Type B pancreatic cell (in vitro differentiated cells): ENCODE data around the gene NPLOC4. TPM values are rescaled to one million over a fixed set of nuclear protein-coding genes. Genes with fewer than 3 reads are reported as not detected.

Experiments
- DNase-seq: peaks from one replicate; pipeline ENCODE4 v3.0.0; 2021; ENCODE audit warnings: mixed read lengths; ENCODE audit not compliant: unreplicated experiment; ENCODE audit errors: extremely low spot score
- H3K27ac Mint-ChIP-seq: 2 replicates; pipeline ENCODE4 v1.8.0; 2021; ENCODE audit warnings: mild to moderate bottlenecking, mixed read lengths
- H3K27me3 Mint-ChIP-seq: 2 replicates; pipeline ENCODE4 v1.8.0; 2021; ENCODE audit warnings: mixed read lengths
- H3K36me3 Mint-ChIP-seq: 2 replicates; pipeline ENCODE4 v1.8.0; 2021; ENCODE audit warnings: mixed read lengths
- H3K4me1 Mint-ChIP-seq: one replicate; pipeline ENCODE4 v1.8.0; 2021; ENCODE audit warnings: mixed read lengths; ENCODE audit not compliant: unreplicated experiment
- H3K4me3 Mint-ChIP-seq: 2 replicates; pipeline ENCODE4 v1.8.0; 2021; ENCODE audit warnings: mild to moderate bottlenecking, mixed read lengths
- H3K9me3 Mint-ChIP-seq: 2 replicates; pipeline ENCODE4 v1.8.0; 2021; ENCODE audit warnings: mixed read lengths
- total RNA-seq: library from RNA; stranded (reverse); gene quantifications from 2 replicates; pipeline ENCODE4 v1.2.1, GENCODE V29; 2021; ENCODE audit warnings: low replicate concordance
- TF ChIP-seq, protein P1 (sequence below): fragments of 200-600 bp; sonication (generic); conservative IDR thresholded peaks from 2 replicates; pipeline ENCODE4 v1.5.0; 2021; ENCODE audit warnings: antibody characterized with exemption, mild to moderate bottlenecking

NPLOC4 gene
- total RNA-seq, 1 donor from 2014 or later: 82.4 TPM

DNA sequence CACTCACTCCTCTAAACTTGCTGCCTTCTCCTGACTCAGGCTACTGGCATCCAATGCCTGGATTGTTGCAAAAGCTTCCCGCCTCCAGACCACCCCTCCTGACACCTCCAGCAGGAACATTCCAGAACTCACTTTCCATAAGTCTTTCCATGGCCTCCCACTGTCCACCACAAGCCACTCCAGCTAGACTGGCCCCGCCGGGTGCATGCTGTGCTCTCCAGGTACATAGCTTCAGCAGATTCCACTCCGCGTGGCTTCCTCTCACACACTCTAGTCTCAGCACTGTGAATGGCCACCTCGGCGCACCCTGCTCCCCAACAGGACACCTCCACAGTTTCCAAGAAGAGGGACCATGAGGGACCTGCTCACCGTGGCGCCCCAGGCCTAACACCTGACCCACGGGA lies 58.9 kb downstream of the NPLOC4 start:
- no peak for DNase-seq
- Mint-ChIP-seq H3K27ac (no peak overlapping the region), H3K9me3 (no peaks in the 10 kb centered on the region), H3K4me3 (no peak overlapping the region), H3K4me1 (peaks cover 31% of the 10 kb centered on the region), H3K27me3 (no peaks in the 10 kb centered on the region), H3K36me3 (peaks cover 30% of the 10 kb centered on the region)
- TF ChIP-seq, protein P1, sequence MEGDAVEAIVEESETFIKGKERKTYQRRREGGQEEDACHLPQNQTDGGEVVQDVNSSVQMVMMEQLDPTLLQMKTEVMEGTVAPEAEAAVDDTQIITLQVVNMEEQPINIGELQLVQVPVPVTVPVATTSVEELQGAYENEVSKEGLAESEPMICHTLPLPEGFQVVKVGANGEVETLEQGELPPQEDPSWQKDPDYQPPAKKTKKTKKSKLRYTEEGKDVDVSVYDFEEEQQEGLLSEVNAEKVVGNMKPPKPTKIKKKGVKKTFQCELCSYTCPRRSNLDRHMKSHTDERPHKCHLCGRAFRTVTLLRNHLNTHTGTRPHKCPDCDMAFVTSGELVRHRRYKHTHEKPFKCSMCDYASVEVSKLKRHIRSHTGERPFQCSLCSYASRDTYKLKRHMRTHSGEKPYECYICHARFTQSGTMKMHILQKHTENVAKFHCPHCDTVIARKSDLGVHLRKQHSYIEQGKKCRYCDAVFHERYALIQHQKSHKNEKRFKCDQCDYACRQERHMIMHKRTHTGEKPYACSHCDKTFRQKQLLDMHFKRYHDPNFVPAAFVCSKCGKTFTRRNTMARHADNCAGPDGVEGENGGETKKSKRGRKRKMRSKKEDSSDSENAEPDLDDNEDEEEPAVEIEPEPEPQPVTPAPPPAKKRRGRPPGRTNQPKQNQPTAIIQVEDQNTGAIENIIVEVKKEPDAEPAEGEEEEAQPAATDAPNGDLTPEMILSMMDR: no peak

- Mint-ChIP-seq H3K4me1 (peaks cover 31% of the 10 kb centered on the region), H3K9me3 (no peaks in the 10 kb centered on the region), H3K27ac (no peak overlapping the region), H3K36me3 (peaks cover 33% of the 10 kb centered on the region), H3K27me3 (no peaks in the 10 kb centered on the region), H3K4me3 (no peak overlapping the region)
- no peak for DNase-seq
- TF ChIP-seq, protein P1: no peak
Observed at GRCh38 chr17:81577278-81578000, 59.5 kb downstream of the NPLOC4 start.

DNA sequence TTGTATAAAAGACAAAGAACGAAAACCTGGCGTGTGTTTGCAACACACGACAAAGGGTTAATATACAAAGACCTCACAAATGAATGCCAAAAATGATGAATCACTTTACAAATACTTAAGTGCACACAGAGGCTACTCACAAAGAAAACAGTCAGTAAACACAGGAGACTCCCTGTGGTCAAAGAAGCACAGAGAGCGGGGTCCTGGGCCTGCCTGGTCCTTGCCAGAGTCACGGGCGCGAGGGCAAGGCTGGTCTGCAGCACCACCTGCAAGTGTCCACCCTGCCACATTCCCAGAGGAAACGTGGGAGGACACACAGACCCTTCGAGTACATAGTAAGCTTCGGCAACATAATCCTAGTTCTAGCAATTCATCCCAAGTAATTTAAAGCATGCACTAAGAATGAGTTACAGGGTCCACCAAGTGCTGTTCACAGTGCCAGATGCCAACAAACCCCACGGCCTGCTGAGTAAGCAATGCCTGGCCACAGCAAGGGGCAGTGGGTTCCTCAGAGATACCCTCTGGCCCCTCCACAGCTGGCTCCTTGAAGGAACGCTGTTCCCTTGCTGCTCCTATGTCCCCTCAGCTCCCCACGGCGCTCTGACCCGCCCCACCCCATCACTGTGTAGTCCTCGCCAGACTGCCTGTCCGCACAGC lies 60.2 kb downstream of the NPLOC4 start:
- H3K27me3 Mint-ChIP-seq: no peaks in the 10 kb centered on the region
- H3K4me3 Mint-ChIP-seq: no peak overlapping the region
- peaks cover 33% of the 10 kb centered on the region for H3K36me3 Mint-ChIP-seq
- peaks cover 31% of the 10 kb centered on the region for H3K4me1 Mint-ChIP-seq
- peak overlapping the region; percentile 48 for H3K27ac Mint-ChIP-seq
- no peak for DNase-seq
- no peaks in the 10 kb centered on the region for H3K9me3 Mint-ChIP-seq
- TF ChIP-seq, protein P1: no peak

DNA sequence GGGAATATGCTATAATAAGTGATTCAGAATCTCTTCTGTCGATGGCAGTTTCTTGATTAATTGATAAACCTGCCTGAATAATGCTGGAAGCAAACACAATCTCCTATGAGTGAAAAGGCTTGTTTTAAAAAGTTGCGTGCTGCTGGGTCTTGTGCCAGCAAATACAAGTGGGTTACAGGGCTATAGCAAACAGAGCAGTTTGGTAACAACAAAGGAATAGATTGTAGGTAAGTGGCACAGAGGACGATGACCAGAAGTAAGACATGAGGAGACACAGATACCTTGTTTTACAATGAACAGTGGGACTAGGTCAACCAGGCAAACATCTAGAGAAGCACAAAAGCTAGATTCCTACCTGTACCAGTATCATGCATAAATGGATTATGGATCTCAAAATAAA lies 61.1 kb downstream of the NPLOC4 start:
- H3K36me3 Mint-ChIP-seq: peaks cover 33% of the 10 kb centered on the region
- no peak for DNase-seq
- H3K27ac Mint-ChIP-seq: peak overlapping the region; percentile 48
- no peaks in the 10 kb centered on the region for H3K27me3 Mint-ChIP-seq
- H3K4me3 Mint-ChIP-seq: no peak overlapping the region
- no peaks in the 10 kb centered on the region for H3K9me3 Mint-ChIP-seq
- peaks cover 31% of the 10 kb centered on the region for H3K4me1 Mint-ChIP-seq
- TF ChIP-seq, protein P1: no peak

- H3K36me3 Mint-ChIP-seq: peaks cover 29% of the 10 kb centered on the region
- H3K27me3 Mint-ChIP-seq: no peaks in the 10 kb centered on the region
- H3K4me3 Mint-ChIP-seq: no peak overlapping the region
- no peak for DNase-seq
- TF ChIP-seq, protein P1: no peak
- H3K9me3 Mint-ChIP-seq: no peaks in the 10 kb centered on the region
- H3K27ac Mint-ChIP-seq: no peak overlapping the region
- H3K4me1 Mint-ChIP-seq: peaks cover 31% of the 10 kb centered on the region
Observed at GRCh38 chr17:81574643-81574956, 62.3 kb downstream of the NPLOC4 start.
